GM21447 (cell line): ENCODE data around the gene EMID1.

Experiments
- ATAC-seq: cut with Tn5 transposase; IDR thresholded peaks from one replicate; pipeline ENCODE4 v1.9.1; 2021; ENCODE audit not compliant: unreplicated experiment

The EMID1 gene

DNA sequence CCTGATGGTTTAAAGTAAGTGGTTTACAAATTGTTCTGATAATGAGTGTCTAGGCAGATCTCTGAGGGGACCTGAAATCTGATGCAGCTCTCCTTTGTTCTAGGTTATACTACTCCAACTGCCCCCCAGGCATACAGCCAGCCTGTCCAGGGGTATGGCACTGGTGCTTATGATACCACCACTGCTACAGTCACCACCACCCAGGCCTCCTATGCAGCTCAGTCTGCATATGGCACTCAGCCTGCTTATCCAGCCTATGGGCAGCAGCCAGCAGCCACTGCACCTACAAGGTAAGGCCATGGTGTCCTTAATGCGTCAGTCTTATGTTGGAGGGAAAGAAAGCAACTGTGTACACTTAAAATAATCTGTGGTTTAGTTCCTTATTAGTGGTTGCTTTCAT, 72.2 kb downstream of the EMID1 start:
- no peak for ATAC-seq

DNA sequence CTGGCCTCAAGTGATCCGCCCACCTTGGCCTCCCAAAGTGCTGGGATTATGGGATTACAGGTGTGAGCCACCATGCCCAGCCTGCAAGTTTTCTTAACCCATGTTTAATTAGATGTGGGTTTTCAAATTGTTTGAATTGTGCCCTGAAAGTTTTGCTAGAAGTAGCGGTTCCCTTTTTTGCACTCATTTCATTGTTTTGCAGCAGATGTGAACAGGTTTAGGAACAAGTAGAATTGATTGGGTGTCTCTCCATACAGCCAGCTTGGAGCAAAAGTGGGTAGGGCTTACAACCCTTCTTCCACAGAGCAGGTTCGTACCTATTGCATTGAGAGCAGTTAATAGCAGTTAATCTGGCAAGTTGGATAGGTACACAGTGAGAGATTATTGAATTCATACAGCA, 78.5 kb downstream of the EMID1 start:
- no peak for ATAC-seq

DNA sequence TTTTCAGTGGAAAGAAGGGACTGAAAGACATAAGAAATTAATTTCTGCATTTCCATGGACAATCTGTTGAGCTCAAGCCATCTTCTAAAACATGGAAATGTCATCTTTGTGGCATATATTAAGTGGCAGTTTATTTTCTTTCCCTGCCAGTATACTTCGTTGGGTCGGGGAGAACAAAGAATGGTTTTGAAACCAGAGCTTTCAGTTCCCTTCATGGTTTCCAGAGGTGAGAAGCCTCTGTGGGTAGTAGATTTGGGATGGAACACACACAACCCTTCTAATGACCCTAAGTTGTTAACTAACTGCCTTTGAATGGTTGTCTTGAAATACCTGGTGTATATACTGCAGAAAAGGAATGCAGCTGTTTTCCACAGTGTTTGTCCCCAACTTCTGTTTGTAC, 83.1 kb downstream of the EMID1 start:
- ATAC-seq, result no peak

DNA sequence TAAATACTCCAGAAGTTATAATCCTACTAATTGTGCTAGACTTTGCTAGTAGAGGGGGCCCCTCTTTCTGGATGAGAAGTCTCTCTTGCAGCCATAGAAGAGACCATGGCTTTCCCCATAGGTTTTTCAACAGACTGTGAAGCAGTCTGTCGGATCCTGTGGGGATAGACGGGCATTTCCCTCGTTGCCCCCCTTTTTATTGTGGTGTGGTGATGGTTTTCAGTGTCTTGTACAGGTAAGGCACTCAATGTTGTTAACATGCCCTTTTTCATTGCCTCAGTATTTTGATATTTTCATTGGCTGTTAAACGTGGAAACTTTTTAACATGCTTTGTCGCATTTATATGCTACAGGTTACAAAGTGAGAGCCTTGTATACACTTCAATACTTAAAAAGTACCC, 84.4 kb downstream of the EMID1 start:
- no peak for ATAC-seq

DNA sequence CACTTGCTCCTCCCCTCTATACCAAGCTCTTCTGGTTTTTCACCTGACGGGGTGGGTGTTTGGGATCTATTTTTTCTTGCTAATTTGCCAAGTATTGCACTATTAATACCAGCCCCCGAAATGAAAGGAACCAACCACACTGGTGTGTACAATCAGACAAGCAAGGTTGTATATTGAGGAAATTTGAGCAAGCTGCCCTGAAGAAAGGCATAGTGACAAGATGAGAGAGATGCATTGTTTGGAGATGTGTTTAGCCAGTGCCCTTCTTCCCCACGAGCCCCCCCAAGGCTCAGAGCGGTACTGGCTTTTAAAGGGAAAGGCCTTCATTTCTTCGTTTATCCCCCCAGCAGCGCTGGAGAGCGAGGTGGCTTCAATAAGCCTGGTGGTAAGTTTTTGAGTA, 85.5 kb downstream of the EMID1 start:
- ATAC-seq, result no peak

DNA sequence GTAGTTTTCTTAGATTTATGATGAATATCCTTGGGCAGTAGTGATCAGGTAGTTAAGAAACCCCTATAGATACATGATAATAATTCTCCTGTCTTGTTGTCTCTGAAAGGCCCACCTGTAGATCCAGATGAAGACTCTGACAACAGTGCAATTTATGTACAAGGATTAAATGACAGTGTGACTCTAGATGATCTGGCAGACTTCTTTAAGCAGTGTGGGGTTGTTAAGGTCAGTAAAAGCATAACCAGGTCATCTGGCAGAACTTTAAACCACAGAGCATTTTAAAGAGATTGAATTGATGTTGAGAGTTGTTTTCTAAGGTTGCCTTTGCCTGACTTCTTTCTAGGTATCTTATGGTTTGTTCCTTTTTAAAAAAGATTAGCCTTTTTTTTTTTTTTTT, 86.7 kb downstream of the EMID1 start:
- no peak for ATAC-seq

DNA sequence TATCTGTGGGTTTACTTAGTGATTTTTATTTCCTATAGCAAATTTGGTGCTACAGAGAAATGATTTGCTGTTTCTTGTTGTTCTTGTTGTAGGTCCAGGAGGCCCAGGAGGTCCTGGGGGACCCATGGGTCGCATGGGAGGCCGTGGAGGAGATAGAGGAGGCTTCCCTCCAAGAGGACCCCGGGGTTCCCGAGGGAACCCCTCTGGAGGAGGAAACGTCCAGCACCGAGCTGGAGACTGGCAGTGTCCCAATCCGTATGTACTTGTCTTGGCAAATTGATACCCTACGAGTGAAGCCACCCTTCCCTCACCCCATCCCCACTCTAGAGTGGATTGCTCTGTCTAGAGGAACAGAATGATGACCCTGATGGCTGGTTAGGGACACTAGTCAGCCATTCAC, 92.9 kb downstream of the EMID1 start:
- ATAC-seq, result no peak

DNA sequence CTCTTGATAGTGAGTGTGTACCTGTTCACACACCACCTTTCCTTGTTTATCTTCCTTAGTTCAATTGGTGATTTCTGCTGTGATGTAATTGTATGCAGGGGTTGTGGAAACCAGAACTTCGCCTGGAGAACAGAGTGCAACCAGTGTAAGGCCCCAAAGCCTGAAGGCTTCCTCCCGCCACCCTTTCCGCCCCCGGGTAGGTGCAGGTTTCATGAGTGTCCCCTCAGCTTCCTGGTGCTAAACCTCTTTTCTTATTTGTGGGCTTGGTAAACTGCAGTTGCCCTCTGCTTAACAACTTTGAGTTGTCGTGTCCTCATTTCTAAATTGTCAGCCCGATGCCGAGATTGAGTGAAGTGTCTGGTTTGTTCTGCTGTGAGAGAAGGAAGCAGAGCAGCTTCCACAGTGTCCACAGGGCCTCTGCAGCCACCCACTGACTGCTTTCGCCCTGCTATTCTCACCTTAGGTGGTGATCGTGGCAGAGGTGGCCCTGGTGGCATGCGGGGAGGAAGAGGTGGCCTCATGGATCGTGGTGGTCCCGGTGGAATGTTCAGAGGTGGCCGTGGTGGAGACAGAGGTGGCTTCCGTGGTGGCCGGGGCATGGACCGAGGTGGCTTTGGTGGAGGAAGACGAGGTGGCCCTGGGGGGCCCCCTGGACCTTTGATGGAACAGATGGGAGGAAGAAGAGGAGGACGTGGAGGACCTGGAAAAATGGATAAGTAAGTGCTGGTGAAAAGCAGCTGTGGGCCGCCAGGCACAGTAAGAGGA, 93.6 kb downstream of the EMID1 start:
- ATAC-seq, result no peak

DNA sequence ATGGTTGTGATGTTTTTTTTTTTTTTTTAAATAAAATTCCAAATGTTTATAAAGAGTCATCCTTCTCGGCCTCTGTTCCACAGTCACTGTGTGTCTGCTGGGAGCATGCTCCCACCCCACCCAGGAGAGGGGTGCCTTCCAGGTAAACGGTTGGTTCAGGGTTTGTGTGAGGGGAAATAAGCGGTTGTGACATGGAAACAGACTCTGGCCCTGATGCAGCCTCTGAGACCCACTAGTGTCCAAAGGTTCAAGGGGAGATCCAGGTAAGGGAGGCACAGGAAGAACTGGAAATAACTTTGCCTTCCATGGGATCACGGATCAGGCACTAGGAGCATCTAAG, 94.7 kb downstream of the EMID1 start:
- ATAC-seq, result no peak

DNA sequence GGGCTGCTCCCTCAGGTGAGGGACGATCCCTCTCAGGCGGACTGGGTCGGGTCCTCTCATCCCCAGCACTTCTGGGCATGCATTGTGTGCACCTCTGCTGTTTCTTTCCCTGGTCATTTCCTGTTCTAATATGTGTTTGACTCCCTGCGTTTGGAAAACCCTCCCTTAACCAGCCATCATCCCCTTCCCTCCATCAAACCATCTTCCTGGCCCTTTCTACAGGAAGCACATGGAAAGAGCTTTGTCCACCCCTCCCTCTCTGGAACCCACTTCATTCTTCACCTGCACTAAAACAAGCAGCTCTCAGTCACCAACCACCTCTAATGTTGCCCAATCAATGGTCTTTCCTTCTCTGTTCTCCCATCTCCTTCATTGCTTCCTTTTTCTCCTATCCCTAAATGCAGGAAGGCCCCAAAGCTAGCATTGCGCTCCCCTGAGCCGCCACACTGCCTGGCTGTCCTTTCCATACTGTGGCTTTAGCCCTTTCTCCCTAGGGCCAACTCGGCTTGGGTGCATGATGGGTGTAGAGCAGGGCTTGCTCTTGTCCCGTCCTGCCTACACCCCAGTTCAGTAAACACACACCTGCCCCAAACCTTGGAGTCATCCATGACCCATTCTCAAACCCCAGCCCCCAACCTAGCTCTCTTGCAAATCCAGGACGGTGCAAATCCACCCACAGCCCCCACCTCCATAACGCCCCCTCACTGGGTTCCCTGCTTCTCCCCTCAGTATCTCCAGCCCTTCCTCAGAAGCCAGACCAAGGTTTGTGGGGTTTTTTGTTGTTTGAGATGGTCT, 95.3 kb downstream of the EMID1 start:
- ATAC-seq, result no peak

DNA sequence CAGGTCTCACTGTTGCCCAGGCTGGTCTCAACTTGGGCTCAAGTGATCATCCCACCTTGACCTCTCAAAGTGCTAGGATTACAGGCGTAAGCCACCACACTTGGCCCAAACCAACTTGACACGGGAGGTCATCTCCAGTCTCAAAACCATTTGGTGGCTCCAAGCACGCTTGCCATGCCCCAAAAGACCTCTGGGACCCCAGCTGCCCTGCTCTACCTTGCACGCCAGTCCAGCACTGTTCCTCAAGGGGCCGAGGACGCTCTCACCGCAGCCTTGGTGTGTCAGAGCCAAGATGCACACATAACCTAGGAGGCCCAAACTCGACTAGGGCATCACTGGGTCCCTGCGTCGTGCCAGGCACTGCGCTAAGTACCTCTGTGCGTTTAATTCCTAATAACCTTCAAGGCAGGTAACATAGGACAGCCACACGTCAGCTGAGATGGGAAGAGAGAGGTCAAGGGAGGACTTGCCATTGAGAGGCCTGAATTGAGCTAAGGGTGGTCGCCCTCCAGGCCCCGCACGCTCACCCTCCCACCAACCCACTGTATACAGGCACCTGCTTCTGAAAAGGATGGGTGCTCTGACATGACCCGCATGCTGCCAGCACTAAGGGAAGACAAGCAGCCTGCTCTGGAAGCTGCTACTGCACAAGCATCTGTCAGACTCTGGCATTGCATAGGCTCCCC, 96.2 kb downstream of the EMID1 start:
- no peak for ATAC-seq

DNA sequence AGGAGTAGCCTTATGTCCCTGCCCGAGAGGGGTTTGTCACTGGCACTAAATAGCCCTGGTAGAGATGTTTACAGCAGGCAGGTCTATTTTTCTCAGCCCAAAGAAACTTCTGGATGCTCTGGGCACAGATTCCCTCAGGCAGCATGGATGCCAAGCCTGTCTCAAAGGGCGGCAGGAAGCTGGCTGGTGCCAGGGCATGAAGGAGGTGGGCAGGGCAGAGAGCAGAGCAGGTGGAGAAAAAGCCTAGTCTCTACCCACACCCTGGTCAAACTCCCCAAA, 96.6 kb downstream of the EMID1 start:
- no peak for ATAC-seq

DNA sequence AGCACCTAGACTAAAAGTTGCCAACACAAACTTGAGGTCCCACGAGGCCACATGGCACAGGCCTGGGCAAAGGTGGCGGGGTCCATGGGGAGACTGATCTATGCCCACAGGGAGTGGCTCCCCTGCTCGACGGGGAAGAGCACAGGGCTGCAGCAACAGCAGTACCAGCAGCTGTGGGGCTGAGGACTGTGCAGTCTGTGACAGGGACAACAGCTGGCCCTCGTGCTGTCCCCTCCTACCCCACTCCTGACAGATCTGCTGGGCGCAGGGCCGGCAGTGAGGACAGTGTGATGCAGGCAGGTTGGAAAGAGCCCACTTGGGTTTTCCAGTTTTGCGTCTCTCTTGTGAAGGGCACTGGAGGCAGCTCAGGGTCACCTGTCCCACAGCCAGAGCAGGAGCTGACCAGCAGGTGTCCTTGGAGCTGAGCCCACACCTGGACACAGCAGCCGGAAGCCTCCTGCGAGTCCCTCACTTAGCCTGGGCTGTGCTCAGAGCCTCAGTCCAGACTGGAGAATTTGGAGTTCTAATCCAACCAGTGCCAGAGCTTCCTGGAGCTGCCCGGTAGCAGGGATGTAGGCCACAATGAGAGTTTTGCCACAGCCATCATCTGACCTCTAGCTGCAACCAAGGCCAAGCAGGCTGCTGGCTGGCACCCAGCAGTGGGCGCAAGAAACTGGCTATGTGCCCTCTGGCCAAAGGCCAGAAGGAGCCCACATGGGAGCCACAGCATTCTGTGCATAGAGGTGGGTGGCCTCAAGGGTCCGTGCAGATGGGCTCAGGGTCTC, 97.2 kb downstream of the EMID1 start:
- ATAC-seq, result no peak

DNA sequence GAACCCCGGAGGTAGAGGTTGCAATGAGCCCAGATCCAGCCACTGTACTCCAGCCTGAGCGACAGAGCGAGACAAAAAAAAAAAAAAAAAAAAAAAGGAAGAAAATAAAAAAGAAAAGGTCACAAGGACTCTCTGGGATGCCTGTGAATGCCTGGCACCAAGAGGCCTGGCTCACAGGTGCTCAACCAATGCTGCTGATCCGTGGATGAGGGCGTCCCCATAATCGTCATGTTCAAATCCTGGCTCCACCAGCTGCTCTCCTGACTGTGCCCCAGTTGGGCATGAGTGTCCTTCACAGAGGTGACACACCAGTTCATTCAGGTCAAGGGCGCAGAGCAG, 100.1 kb downstream of the EMID1 start:
- ATAC-seq, result no peak

DNA sequence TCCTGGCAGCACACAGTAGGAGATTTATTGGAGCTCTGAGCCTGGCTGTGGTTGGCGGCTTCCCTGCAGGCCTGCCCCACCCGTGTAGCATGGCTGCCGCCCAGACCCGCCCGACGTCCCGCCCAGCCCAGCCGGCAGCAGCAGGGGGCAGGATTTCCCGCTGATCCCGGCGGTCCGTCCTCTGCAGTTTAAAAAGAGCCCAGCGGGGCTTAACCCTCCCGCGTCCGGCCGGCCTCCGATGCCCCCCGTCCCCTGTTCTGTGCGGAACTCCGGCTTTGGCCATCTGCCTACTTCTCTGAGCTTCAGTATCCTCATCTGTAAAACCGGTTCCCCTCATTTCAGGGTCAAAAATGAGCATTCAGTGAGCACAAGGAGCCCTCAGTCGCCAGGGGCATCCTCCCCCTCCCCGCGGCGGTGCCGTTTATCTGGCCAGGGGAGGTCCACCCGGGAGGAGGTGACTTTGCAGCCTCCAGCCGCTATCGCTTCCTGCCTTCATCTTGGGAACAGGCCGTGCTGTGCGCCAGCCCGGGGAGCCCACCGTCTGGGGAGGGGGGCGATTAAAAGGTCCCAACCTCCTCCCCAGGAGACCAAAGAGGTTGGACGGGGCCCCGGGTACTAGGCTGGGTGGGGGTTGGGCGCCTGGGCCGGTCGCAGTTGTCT, 100.6 kb downstream of the EMID1 start, which contains the start of gene GAS2L1:
GAS2L1 (plus strand) TSS at position 476 of the 660 bp plus-strand sequence. CDS start 1,456 bp downstream, outside the sequence.
- no peak for ATAC-seq

DNA sequence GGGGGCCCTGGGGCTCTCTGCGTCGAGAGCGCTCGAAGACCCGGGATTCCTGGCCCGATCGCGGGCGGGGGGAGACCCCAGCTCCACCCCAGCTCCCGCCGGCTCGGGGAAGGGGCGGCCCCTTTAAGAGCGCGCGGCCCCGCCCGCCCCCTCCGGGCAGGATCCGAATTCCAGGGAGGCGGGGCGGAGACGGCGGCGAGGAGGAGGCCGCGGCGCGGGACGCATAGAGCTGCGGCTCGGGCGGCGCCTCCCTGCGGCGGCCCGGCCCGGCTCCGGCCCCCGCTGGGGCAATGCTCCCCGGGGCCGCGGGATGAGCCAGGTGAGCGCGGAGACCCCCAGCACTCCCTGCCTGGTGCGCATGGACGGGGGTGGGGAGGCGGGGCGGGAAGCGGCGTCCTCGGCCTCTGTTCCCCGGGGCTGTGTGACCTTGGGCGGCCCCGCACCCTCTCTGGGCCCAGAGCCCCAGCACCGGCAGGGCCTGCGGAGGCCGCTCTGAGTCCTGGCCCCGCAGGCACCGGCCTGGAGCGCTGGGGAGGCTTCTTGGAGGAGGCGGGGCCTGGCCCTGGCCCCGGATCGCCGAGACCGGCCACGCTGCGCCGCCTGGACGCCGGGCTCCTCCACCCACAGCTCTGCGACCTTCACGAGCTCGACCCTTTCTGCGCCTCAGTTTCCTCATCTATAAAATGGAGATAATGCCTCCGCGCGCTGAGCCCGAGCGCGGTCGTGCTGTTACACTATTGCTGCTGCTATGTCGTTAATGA, 101.3 kb downstream of the EMID1 start:
- no peak for ATAC-seq

DNA sequence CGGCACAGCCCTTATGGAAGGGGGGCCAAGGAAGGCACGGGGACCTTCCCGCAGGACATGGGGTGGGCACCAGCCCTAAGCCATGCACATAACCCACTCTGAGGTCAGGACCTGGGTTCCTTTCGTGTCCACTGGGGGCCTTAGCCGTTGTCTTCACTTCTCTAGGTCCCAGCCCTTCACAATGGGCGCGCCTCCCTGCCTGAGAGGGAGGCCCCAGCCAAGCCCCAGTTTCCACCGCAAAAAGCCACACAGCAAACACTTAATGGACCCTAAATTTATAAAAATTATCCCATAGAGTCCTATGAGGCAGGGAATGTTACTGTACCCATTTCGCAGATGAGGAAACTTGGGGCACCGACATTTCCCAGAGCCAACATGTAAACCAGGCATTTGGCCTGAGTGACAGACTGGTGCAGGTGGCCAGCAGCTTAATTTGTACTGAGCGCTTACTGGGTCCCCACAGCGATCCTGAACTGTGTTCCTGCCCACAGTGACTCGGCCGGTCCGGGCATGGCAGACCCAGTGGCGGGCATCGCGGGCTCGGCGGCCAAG, 102.0 kb downstream of the EMID1 start:
- ATAC-seq, result no peak

DNA sequence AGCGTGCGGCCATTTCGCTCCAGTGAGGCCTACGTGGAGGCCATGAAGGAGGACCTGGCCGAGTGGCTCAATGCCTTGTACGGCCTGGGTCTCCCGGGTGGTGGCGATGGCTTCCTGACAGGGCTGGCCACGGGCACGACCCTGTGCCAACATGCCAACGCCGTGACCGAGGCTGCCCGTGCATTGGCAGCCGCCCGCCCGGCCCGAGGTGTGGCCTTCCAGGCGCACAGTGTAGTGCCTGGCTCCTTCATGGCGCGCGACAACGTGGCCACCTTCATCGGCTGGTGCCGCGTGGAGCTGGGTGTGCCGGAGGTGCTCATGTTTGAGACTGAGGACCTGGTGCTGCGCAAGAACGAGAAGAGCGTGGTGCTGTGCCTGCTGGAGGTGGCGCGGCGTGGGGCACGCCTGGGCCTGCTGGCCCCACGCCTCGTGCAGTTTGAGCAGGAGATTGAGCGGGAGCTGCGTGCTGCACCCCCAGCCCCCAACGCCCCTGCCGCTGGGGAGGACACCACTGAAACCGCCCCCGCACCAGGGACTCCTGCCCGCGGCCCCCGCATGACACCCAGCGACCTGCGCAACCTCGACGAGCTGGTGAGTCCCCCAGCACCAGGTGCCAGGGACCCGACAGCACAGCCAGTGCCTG, 102.6 kb downstream of the EMID1 start:
- no peak for ATAC-seq

DNA sequence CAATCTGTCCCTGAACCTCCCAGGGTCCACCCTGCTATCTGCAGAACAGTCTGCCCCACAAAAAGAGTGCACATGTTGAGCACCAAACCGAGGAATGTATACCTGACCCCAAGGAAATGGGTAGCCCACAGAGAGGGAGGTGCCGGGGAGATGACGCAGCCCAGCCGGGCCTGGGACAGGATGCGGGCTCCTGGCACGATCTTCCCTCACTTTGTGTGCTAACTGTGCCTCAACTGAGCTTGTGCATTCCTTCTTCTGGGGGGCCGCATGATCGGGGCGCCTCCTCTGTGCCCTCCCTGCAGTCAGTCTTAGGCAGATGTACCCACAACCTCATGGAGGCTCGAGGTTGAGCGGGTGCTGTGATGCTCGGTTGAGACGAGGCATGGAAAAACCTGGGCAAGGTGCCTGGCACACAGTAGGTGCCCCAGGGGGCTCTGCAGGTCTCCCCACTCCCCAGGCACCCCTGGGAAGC, 103.1 kb downstream of the EMID1 start:
- ATAC-seq, result no peak
